GM12891 (cell line): ENCODE results near the gene CYP26A1.
A peak's percentile ranks its signal among the peaks of the same experiment; 100 is the strongest.

ENCODE experiments used
- POLR2A ChIP-seq: IDR thresholded peaks from 2 replicates; pipeline ENCODE4 v1.6.1; 2011; ENCODE audit warnings: low read depth, low read length, control low read depth
- POLR2AphosphoS5 ChIP-seq: IDR thresholded peaks from 2 replicates; pipeline ENCODE4 v1.6.1; 2011; ENCODE audit warnings: low read depth, low read length, control low read depth
- POU2F2 ChIP-seq: IDR thresholded peaks from 2 replicates; pipeline ENCODE4 v1.6.1; 2011; ENCODE audit warnings: low read depth, mild to moderate bottlenecking, control low read depth, low read length, moderate library complexity
- SPI1 ChIP-seq: IDR thresholded peaks from 2 replicates; pipeline ENCODE4 v1.6.1; 2011; ENCODE audit warnings: low read depth, low read length, control low read depth
- TAF1 ChIP-seq: IDR thresholded peaks from 2 replicates; pipeline ENCODE4 v1.6.1; 2011; ENCODE audit warnings: low read depth, low read length, control low read depth

- TF ChIP-seq POLR2AphosphoS5 (no peak), POLR2A (no peak), SPI1 (peak; percentile 45; the same call in 1 of the 2 replicates), TAF1 (no peak), POU2F2 (no peak)
Observed at GRCh38 chr10:93124580-93125318, 51.1 kb downstream of the CYP26A1 start.
